Breast epithelium (tissue), 4 donors: Measurements from ENCODE around the gene ZMYND15. TPM values are rescaled to one million over a fixed set of nuclear protein-coding genes. Genes with fewer than 3 reads are reported as not detected.

Experiments used
- DNase-seq, 2 donors: peaks; one replicate each; pipeline ENCODE4 v3.0.0-alpha.2; 2019; ENCODE audit warnings: low spot score in 2 of 2
- H3K27ac ChIP-seq, 2 donors: fragments of 200-600 bp; sonication (generic) in 1 of 2; one replicate each; pipeline ENCODE4 v1.5.1; 2016 to 2019; ENCODE audit warnings: mild to moderate bottlenecking in 1 of 2
- H3K27me3 ChIP-seq, 2 donors: fragments of 200-600 bp; sonication (generic) in 1 of 2; one replicate each; pipeline versions ENCODE4 v1.5.1 to v1.6.0; 2017 to 2019; ENCODE audit warnings: control low read depth in 1 of 2, mild to moderate bottlenecking in 1 of 2
- H3K36me3 ChIP-seq: fragments of 200-600 bp; one replicate; pipeline ENCODE4 v1.5.1; 2019
- H3K4me1 ChIP-seq, 2 donors: fragments of 200-600 bp; sonication (generic); one replicate each; pipeline ENCODE4 v1.5.1; 2016 to 2019; ENCODE audit warnings: control low read depth in 1 of 2
- H3K4me3 ChIP-seq, 3 donors: fragments of 200-600 bp; sonication (generic); 1 replicate in 2 of 3; 2 replicates in 1 of 3; pipeline ENCODE4 v1.5.1; 2016 to 2019; ENCODE audit warnings: mild to moderate bottlenecking in 3 of 3, moderate library complexity in 2 of 3
- H3K9me3 ChIP-seq, 2 donors: fragments of 200-600 bp; sonication (generic) in 1 of 2; one replicate each; pipeline ENCODE4 v1.5.1; 2016 to 2019; ENCODE audit warnings: control low read depth in 1 of 2
- POLR2A ChIP-seq: fragments of 450-650 bp; IDR thresholded peaks from one replicate; pipeline ENCODE4 v1.6.1; 2016; ENCODE audit warnings: antibody characterized with exemption, mild to moderate bottlenecking, moderate library complexity
- POLR2AphosphoS5 ChIP-seq, 3 donors: sonication (generic); formaldehyde crosslinking; IDR thresholded peaks; one replicate each; pipeline ENCODE4 v1.6.1; 2017; ENCODE audit warnings: antibody characterized with exemption in 3 of 3
- intact Hi-C: fragments of 100-400 bp; cut with DNase I; formaldehyde crosslinking; loops from one replicate; pipeline ENCODE4 v1.15.1; 2023; ENCODE audit warnings: low total_unique reads
- total RNA-seq, 3 donors: library from RNA; depleted of rRNA; stranded (reverse); fragments of >200 nt; gene quantifications; one replicate each; pipeline ENCODE4 v1.1.0, GENCODE V29; 2016
- TF ChIP-seq, protein P1 (sequence below), 3 donors: fragments of 450-650 bp; IDR thresholded peaks; one replicate each; pipeline ENCODE4 v1.5.1; 2016 to 2017; ENCODE audit warnings: antibody characterized with exemption in 3 of 3, mild to moderate bottlenecking in 3 of 3, moderate library complexity in 3 of 3

Gene ZMYND15
- total RNA-seq, 3 donors from 2014 or later, result 0.96 to 2.3 (median 0.98) TPM

DNA sequence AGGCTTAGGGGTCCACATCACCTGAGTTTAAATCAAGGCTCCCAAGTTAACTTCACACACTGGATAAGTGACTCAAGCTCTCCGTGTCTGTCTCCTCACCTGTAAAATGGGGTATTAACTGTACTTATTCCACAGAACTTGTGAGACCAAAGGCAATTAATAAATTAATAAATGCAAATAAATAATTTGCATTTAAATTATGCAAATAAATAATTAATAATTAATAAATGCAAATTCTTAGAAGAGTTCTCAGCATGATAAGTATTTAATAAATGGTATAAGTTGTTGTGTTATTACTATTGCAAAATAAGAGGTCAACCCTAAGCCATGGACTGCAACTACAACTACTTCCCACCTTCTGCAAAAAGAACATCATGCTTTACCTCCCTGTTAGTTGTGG lies 13.8 kb downstream of the ZMYND15 start:
- no peaks in the 10 kb centered on the region for H3K36me3 ChIP-seq
- TF ChIP-seq POLR2AphosphoS5 (IDR thresholded peaks at IDR 0.05) (no peak), POLR2A (no peak)
- TF ChIP-seq, protein P1, sequence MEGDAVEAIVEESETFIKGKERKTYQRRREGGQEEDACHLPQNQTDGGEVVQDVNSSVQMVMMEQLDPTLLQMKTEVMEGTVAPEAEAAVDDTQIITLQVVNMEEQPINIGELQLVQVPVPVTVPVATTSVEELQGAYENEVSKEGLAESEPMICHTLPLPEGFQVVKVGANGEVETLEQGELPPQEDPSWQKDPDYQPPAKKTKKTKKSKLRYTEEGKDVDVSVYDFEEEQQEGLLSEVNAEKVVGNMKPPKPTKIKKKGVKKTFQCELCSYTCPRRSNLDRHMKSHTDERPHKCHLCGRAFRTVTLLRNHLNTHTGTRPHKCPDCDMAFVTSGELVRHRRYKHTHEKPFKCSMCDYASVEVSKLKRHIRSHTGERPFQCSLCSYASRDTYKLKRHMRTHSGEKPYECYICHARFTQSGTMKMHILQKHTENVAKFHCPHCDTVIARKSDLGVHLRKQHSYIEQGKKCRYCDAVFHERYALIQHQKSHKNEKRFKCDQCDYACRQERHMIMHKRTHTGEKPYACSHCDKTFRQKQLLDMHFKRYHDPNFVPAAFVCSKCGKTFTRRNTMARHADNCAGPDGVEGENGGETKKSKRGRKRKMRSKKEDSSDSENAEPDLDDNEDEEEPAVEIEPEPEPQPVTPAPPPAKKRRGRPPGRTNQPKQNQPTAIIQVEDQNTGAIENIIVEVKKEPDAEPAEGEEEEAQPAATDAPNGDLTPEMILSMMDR (IDR thresholded peaks at IDR 0.05), result no peak
- intact Hi-C loops, result loop anchor here (10.0 kb wide), 1 partner anchor 1949 kb away; no protein-coding TSS in a partner anchor
- H3K9me3 ChIP-seq, result no peaks in the 10 kb centered on the region
- no peak for DNase-seq
- no peak overlapping the region for H3K4me3 ChIP-seq
- H3K4me1 ChIP-seq, result no peaks in the 10 kb centered on the region
- no peak overlapping the region for H3K27ac ChIP-seq
- H3K27me3 ChIP-seq, result peaks cover 0 to 3% of the 10 kb centered on the region in 2 donors

DNA sequence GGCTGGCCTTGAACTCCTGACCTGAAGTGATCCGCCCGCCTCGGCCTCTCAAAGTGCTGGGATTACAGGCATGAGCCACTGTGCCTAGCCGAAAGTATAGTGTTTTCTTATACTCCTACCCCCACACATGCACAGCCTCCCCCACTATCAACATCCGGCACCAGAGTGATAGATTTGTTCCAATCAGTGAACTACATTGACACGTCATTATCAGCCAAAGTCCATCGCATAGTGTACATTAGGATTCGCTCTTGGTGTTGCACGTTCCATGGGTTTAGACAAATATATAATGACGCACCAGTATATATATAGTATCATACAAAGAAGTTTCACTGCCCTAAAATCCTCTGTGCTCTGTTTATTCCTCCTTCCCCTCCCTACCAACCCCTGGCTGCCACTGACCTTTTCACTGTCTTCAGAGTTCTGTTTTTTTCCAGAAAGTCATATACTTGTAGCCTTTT lies 20.2 kb downstream of the ZMYND15 start:
- H3K9me3 ChIP-seq, result no peaks in the 10 kb centered on the region
- H3K27me3 ChIP-seq, result no peaks in the 10 kb centered on the region

DNA sequence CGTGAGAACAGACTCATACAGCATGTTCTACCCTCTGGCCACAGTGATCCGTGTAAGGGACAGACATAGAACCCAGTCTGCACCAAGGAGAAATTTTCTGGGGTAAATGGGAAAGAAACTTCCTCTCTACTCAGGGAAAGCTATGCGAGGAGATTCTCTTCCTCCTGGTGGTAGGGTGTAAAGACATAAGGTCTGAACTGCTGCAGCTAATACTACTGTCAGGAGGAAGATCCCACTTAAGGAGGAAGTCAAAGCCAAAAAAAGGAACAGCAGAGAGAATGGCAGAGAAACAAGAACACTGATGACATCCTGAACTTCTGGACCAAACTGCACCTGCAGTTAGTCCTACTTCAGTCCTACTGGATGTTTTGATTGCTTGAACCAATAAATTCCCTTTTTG lies 25.0 kb downstream of the ZMYND15 start:
- Histone ChIP-seq H3K9me3 (no peaks in the 10 kb centered on the region), H3K27ac (no peak overlapping the region), H3K4me1 (no peaks in the 10 kb centered on the region), H3K4me3 (no peak overlapping the region), H3K36me3 (no peaks in the 10 kb centered on the region), H3K27me3 (no peaks in the 10 kb centered on the region)
- intact Hi-C loops, result no loop called here
- TF ChIP-seq POLR2A (no peak), POLR2AphosphoS5 (IDR thresholded peaks at IDR 0.05) (no peak)
- TF ChIP-seq, protein P1 (IDR thresholded peaks at IDR 0.05), result no peak
- no peak for DNase-seq

More for the DNA sequence above, 20.2 kb downstream of the ZMYND15 start:
- Histone ChIP-seq H3K4me1 (no peaks in the 10 kb centered on the region), H3K27ac (no peak overlapping the region), H3K4me3 (no peak overlapping the region), H3K36me3 (no peaks in the 10 kb centered on the region)
- intact Hi-C loops, result loop anchor here (10.0 kb wide), 1 partner anchor 1955 kb away; no protein-coding TSS in a partner anchor
- TF ChIP-seq, protein P1 (IDR thresholded peaks at IDR 0.05), result no peak
- TF ChIP-seq POLR2A (no peak), POLR2AphosphoS5 (IDR thresholded peaks at IDR 0.05) (no peak)
- no peak for DNase-seq

DNA sequence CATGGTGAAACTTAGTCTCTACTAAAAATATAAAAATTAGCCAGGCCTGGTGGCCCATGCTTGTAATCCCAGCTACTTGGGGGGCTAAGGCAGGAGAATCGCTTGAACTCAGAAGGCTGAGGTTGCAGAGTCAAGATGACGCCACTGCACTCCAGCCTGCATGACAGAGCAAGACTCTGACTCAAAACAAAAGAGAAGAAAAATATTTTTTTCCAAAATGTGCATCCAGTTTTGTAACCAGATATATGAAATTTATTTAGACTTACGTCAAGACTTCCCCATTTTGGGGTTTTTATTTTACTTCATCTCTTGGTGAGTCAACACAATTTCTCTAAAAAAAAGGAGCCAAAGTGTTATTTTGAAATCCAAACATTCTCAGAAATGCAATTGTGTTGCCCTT lies 26.6 kb downstream of the ZMYND15 start:
- Histone ChIP-seq H3K27me3 (no peaks in the 10 kb centered on the region), H3K9me3 (no peaks in the 10 kb centered on the region), H3K36me3 (no peaks in the 10 kb centered on the region), H3K27ac (no peak overlapping the region), H3K4me1 (no peaks in the 10 kb centered on the region), H3K4me3 (no peak overlapping the region)
- intact Hi-C loops, result no loop called here
- DNase-seq, result no peak
- no peak for TF ChIP-seq POLR2A
- TF ChIP-seq, protein P1 (IDR thresholded peaks at IDR 0.05), result no peak
- TF ChIP-seq POLR2AphosphoS5 (IDR thresholded peaks at IDR 0.05), result no peak

DNA sequence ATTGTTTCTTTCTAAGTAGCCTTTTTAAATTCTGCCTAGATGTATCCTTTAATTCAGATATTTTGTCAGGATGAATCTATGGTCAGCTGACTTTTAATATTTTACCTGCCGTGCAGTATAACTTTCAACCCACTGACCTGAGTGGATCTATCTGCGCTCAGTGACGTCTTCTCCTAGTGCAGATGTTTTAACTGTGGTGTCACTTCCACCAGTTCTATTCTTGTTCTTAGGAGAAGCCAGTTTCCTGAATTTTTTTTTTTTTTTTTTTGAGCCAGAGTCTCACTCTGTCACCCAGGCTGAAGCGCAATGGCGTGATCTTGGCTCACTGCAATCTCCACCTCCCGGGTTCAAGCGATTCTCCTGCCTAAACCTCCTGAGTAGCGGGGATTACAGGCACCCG lies 27.1 kb downstream of the ZMYND15 start:
- no peaks in the 10 kb centered on the region for H3K27me3 ChIP-seq
- H3K9me3 ChIP-seq, result no peaks in the 10 kb centered on the region
- intact Hi-C loops, result no loop called here
- TF ChIP-seq, protein P1 (IDR thresholded peaks at IDR 0.05), result no peak
- TF ChIP-seq POLR2AphosphoS5 (IDR thresholded peaks at IDR 0.05), result no peak
- no peak for TF ChIP-seq POLR2A
- H3K27ac ChIP-seq, result no peak overlapping the region
- no peak overlapping the region for H3K4me3 ChIP-seq
- H3K4me1 ChIP-seq, result no peaks in the 10 kb centered on the region
- no peaks in the 10 kb centered on the region for H3K36me3 ChIP-seq
- DNase-seq, result no peak
